NB4 (cell line): ENCODE data around the gene MAN2A1.

Experiments used
- DNase-seq: peaks from one replicate; pipeline ENCODE4 v3.0.0; 2010; ENCODE audit warnings: low read depth
- H3K4me3 ChIP-seq: one replicate; pipeline ENCODE4 v1.5.1; 2011; ENCODE audit warnings: mild to moderate bottlenecking, low read depth, low read length, moderate library complexity
- MAX ChIP-seq: IDR thresholded peaks from 2 replicates; pipeline ENCODE4 v1.6.1; 2011; ENCODE audit warnings: low read depth, low read length
- MYC ChIP-seq: IDR thresholded peaks from 2 replicates; pipeline ENCODE4 v1.6.1; 2011; ENCODE audit warnings: low read depth, low read length
- POLR2A ChIP-seq: IDR thresholded peaks from 2 replicates; pipeline ENCODE4 v1.6.1; 2011; ENCODE audit warnings: mild to moderate bottlenecking; ENCODE audit not compliant: insufficient read length; ENCODE audit errors: extremely low read depth
- TF ChIP-seq, protein P1 (sequence below): IDR thresholded peaks from one replicate; pipeline ENCODE4 v1.5.1; 2012; ENCODE audit warnings: low read depth, low read length

MAN2A1 gene

DNA sequence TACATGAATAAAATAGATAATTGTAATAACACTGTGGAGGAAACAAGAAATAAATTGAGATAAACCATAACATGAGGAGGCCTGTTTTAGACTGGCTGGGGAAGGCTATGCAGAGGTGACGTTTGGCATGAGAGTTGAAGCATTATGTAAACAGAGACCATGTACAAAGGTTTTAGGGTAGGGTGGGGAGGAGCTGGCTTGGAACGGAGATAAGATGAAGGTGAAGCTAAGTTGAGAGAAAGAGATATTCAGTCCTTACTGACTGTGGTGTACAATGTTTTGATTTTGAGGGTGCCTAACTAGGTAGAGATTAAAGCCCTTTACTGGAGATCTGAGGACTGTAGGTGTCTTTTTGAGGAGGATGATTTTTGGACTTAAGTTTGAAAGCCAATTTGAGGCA lies 17.8 kb downstream of the MAN2A1 start:
- H3K4me3 ChIP-seq: no peak overlapping the region
- TF ChIP-seq MYC (no peak), POLR2A (no peak), MAX (no peak)
- TF ChIP-seq, protein P1, sequence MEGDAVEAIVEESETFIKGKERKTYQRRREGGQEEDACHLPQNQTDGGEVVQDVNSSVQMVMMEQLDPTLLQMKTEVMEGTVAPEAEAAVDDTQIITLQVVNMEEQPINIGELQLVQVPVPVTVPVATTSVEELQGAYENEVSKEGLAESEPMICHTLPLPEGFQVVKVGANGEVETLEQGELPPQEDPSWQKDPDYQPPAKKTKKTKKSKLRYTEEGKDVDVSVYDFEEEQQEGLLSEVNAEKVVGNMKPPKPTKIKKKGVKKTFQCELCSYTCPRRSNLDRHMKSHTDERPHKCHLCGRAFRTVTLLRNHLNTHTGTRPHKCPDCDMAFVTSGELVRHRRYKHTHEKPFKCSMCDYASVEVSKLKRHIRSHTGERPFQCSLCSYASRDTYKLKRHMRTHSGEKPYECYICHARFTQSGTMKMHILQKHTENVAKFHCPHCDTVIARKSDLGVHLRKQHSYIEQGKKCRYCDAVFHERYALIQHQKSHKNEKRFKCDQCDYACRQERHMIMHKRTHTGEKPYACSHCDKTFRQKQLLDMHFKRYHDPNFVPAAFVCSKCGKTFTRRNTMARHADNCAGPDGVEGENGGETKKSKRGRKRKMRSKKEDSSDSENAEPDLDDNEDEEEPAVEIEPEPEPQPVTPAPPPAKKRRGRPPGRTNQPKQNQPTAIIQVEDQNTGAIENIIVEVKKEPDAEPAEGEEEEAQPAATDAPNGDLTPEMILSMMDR: no peak
- no peak for DNase-seq

DNA sequence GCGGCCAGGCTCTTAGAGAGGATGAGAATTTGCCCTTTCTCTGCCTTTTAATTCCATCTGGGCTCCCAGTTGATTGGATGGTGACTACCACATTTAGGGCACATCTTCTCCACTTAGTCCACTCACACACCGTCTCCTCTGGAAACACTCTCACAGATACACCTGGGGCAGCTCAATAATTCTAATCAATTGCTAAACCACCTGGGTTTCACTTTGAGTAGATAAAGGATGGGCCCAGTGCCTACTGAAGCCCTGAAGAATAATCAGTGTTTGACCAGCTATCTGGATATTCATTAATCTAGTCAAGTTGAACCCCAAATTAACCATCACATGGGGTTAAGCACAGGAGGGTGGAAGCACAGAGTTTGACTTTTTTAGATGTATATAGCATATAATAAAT lies 19.1 kb downstream of the MAN2A1 start:
- DNase-seq: no peak
- H3K4me3 ChIP-seq: no peak overlapping the region
- no peak for TF ChIP-seq POLR2A
- TF ChIP-seq MYC: no peak
- TF ChIP-seq MAX: no peak
- TF ChIP-seq, protein P1: no peak

- no peak overlapping the region for H3K4me3 ChIP-seq
- TF ChIP-seq POLR2A (no peak), MYC (no peak), MAX (no peak)
- TF ChIP-seq, protein P1: no peak
- DNase-seq: no peak
These were observed 19.5 kb downstream of the MAN2A1 start for GRCh38 chr5:109709225-109709624.

- no peak for DNase-seq
- TF ChIP-seq MAX: no peak
- no peak for TF ChIP-seq MYC
- TF ChIP-seq POLR2A: no peak
- TF ChIP-seq, protein P1: no peak
- H3K4me3 ChIP-seq: no peak overlapping the region
These were observed 21.9 kb downstream of the MAN2A1 start for GRCh38 chr5:109711673-109712072.

DNA sequence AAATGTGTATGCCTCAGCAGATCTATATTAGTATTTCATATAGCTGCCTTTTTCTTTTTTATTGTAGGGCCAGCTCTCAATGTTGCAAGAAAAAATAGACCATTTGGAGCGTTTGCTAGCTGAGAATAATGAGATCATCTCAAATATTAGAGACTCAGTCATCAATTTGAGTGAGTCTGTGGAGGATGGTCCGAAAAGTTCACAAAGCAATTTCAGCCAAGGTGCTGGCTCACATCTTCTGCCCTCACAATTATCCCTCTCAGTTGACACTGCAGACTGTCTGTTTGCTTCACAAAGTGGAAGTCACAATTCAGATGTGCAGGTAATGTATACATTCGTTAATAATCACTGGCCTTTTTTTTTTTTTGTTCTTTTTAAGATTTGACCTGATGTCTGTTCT lies 23.7 kb downstream of the MAN2A1 start:
- TF ChIP-seq, protein P1: no peak
- no peak for DNase-seq
- H3K4me3 ChIP-seq: no peak overlapping the region

GRCh38 chr5:109714592-109714991 lies 24.9 kb downstream of the MAN2A1 start:
- no peak for TF ChIP-seq MAX
- no peak for TF ChIP-seq MYC
- no peak for TF ChIP-seq POLR2A
- TF ChIP-seq, protein P1: no peak
- no peak for DNase-seq
- H3K4me3 ChIP-seq: no peak overlapping the region
